Endothelial cell of umbilical vein (primary cell): Measurements from ENCODE around the gene HCAR1. TPM values are rescaled to one million over a fixed set of nuclear protein-coding genes. Genes with fewer than 3 reads are reported as not detected.
A peak's percentile ranks its signal among the peaks of the same experiment; 100 is the strongest.
"Not testable (repeated sequence)": the region's sequence is repeated elsewhere in the genome, so short reads cannot be mapped to it uniquely, and the experiment has no call there.

Source experiments
- BruUV-seq: library from RNA; stranded (reverse); fragments of 400-500 nt; replicated peaks from 2 replicates; lab custom pipeline; 2021; lab: Mats Ljungman, UMichigan
- CTCF ChIA-PET: fragments of 300-600, 350-600 bp; sonication (Branson Sonifier 250); formaldehyde crosslinking; loops from one replicate; lab custom pipeline; 2021; ENCODE audit warnings: antibody characterized with exemption, inconsistent platforms; lab: Charles Lee
- POLR2A ChIA-PET: fragments of 300-600, 350-600 bp; sonication (Branson Sonifier 250); formaldehyde crosslinking; loops from one replicate; lab custom pipeline; 2021; ENCODE audit warnings: antibody characterized with exemption, inconsistent platforms; lab: Charles Lee
- DNase-seq: peaks from one replicate; pipeline ENCODE4 v3.0.0-alpha.2; 2011; ENCODE audit warnings: low read depth, low spot score
- FAIRE-seq: peaks from 2 replicates; lab custom pipeline; 2011; peaks lifted over from hg19 to GRCh38; lab: Jason Lieb, UNC
- H2AFZ ChIP-seq: 2 replicates; pipeline ENCODE4 v1.6.0; 2012; ENCODE audit warnings: low read depth, low read length, control low read depth, inconsistent platforms
- H3K27ac ChIP-seq: 2 replicates; pipeline ENCODE4 v1.5.1; 2011; ENCODE audit warnings: low read depth, mild to moderate bottlenecking, control low read depth, low read length, moderate library complexity; ENCODE audit not compliant: insufficient read depth
- H3K27me3 ChIP-seq, 2 experiments: 2 replicates each; pipeline versions ENCODE4 v1.6.0 to v1.6.1; 2011; ENCODE audit warnings: low read length in 2 of 2, mixed read lengths in 1 of 2; ENCODE audit not compliant: control insufficient read depth in 2 of 2, insufficient read depth in 2 of 2
- H3K36me3 ChIP-seq, 2 experiments: 2 replicates in 1 of 2; 3 replicates in 1 of 2; pipeline ENCODE4 v1.5.1; 2011; ENCODE audit warnings: low read length in 2 of 2, mild to moderate bottlenecking in 1 of 2, moderate library complexity in 1 of 2; ENCODE audit not compliant: control insufficient read depth in 2 of 2, insufficient read depth in 2 of 2; ENCODE audit errors: extremely low read depth in 1 of 2
- H3K4me1 ChIP-seq: 3 replicates; pipeline ENCODE4 v1.5.1; 2011; ENCODE audit warnings: mild to moderate bottlenecking, low read length; ENCODE audit not compliant: control insufficient read depth, insufficient read depth; ENCODE audit errors: extremely low read depth
- H3K4me2 ChIP-seq: 2 replicates; pipeline ENCODE4 v1.6.1; 2011; ENCODE audit warnings: low read length, control low read depth, mixed read lengths; ENCODE audit not compliant: insufficient read depth
- H3K4me3 ChIP-seq, 3 experiments: fragments of 200-600 bp in 1 of 3; sonication (generic), shearing (Covaris generic) in 1 of 3; replicated peaks in 1 of 3; 2 replicates each; pipeline ENCODE4 v1.5.1; 2011 to 2016; ENCODE audit warnings: control low read depth in 3 of 3, low read length in 3 of 3, mild to moderate bottlenecking in 2 of 3, inconsistent platforms in 1 of 3, low read depth in 1 of 3, moderate library complexity in 1 of 3; ENCODE audit not compliant: insufficient read depth in 1 of 3
- H3K79me2 ChIP-seq: 2 replicates; pipeline ENCODE4 v1.6.0; 2012; ENCODE audit warnings: low read length, inconsistent platforms; ENCODE audit not compliant: control insufficient read depth, insufficient read depth
- H3K9ac ChIP-seq: replicated peaks from 2 replicates; pipeline ENCODE3; 2011; ENCODE audit warnings: low read length, control low read depth; ENCODE audit not compliant: insufficient read depth; ENCODE audit errors: extremely low read depth
- H3K9me1 ChIP-seq: replicated peaks from 3 replicates; pipeline ENCODE4 v1.6.0; 2011; ENCODE audit warnings: mild to moderate bottlenecking, low read length; ENCODE audit not compliant: control insufficient read depth, insufficient read depth; ENCODE audit errors: extremely low read depth
- H3K9me3 ChIP-seq: replicated peaks from 2 replicates; pipeline ENCODE4 v1.5.1; 2012; ENCODE audit warnings: low read length, inconsistent platforms; ENCODE audit not compliant: control insufficient read depth, insufficient read depth
- H4K20me1 ChIP-seq: replicated peaks from 2 replicates; pipeline ENCODE3; 2011; ENCODE audit warnings: mild to moderate bottlenecking, low read length; ENCODE audit not compliant: control insufficient read depth, insufficient read depth; ENCODE audit errors: extremely low read depth
- EZH2 ChIP-seq: IDR thresholded peaks from 2 replicates; pipeline ENCODE4 v1.6.1; 2012; ENCODE audit warnings: borderline replicate concordance, low read depth, mild to moderate bottlenecking, moderate library complexity, low read length, inconsistent platforms; ENCODE audit not compliant: severe bottlenecking
- FOS ChIP-seq: IDR thresholded peaks from 2 replicates; pipeline ENCODE4 v1.6.1; 2011; ENCODE audit warnings: mild to moderate bottlenecking, low read length, moderate library complexity, borderline replicate concordance; ENCODE audit not compliant: insufficient read depth
- MYC ChIP-seq: IDR thresholded peaks from one replicate; pipeline ENCODE4 v1.6.1; 2011; ENCODE audit warnings: mild to moderate bottlenecking, low read depth, low read length
- POLR2AphosphoS5 ChIP-seq: IDR thresholded peaks from 2 replicates; pipeline ENCODE4 v1.6.1; 2012; ENCODE audit warnings: low read depth, mild to moderate bottlenecking, control low read depth, low read length, moderate library complexity; ENCODE audit not compliant: insufficient read depth
- dilution Hi-C: fragments of 300-500 bp; cut with MboI; formaldehyde crosslinking; loops from one replicate; pipeline ENCODE4 v1.15.0; 2019; ENCODE audit warnings: low sequenced_read_pairs; ENCODE audit not compliant: extremely low pct_ligation_motif_present
- intact Hi-C: fragments of 100-400 bp; cut with micrococcal nuclease; formaldehyde crosslinking; loops from one replicate; pipeline ENCODE4 v1.10.0; 2022
- polyA plus RNA-seq, 4 experiments: library from polyadenylated mRNA; depleted of rRNA in 3 of 4; stranded (reverse) in 3 of 4; unstranded in 1 of 4; fragments of >200 nt; gene quantifications; 2 replicates each; pipeline versions ENCODE4 v1.2.1 to v1.2.3, GENCODE V29; 2011 to 2012; ENCODE audit warnings: missing spikeins in 1 of 4
- total RNA-seq: library from RNA; stranded (reverse); gene quantifications from 2 replicates; pipeline ENCODE4 v1.2.3, GENCODE V29; 2021

HCAR1 gene
- total and polyA plus RNA-seq, 2 donors (not counting 3 experiments of a cell fraction or from before 2014, with no cell fraction given) = 0.04 TPM; not detected in 1

DNA sequence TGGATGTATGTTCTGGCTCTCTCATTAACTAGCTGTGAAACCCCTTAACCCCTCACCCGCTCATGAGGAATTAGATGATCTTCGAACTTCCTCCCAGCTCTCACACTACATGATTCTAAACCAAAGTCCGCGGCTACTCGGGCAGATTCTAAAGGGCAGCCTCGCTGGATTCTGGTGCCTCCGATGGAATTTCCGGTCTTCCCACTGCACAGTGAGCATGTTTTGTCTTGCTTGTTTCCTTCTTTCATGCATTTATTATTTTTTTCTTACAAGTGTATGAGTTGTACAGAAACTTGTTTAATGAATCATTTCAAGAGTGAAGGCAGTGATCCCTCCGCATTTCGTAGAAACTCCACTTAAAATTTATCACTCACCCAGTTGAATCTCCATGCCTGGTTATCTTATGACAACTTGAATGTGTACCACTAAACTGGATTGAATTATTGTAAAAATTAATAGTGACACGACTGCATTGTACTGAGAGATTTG lies 9.5 kb downstream of the HCAR1 start:
- CTCF ChIA-PET = interaction anchor here (1.1 to 1.2 kb wide), 2 partner anchors 10 to 83 kb away, joined by 3 read pairs; partner anchors contain the start of gene HCAR1
- peaks cover 0 to under 1% of the 10 kb centered on the region in 2 experiments for H3K27me3 ChIP-seq
- H3K4me3 ChIP-seq = no peak overlapping the region
- TF ChIP-seq POLR2AphosphoS5 (peak; percentile 17), MYC (no peak), EZH2 (no peak), FOS (peak; percentile 21)
- no peaks in the 10 kb centered on the region for H3K36me3 ChIP-seq
- intact Hi-C loops (no loop called here), dilution Hi-C loops (no loop called here)
- BruUV-seq = no TSS peak
- FAIRE-seq = peak; percentile 21
- peak overlapping the region; percentile 55 for H3K27ac ChIP-seq
- H3K9ac ChIP-seq = no peak overlapping the region
- no peaks in the 10 kb centered on the region for H4K20me1 ChIP-seq
- H3K9me1 ChIP-seq = no peaks in the 10 kb centered on the region
- H3K4me1 ChIP-seq = peaks cover 16% of the 10 kb centered on the region
- POLR2A ChIA-PET = no interaction called here
- H3K9me3 ChIP-seq = no peaks in the 10 kb centered on the region
- H3K79me2 ChIP-seq = no peaks in the 10 kb centered on the region
- H3K4me2 ChIP-seq = peak overlapping the region; percentile 52
- H2AFZ ChIP-seq = peak overlapping the region; percentile 51
- peak; percentile 47 for DNase-seq

DNA sequence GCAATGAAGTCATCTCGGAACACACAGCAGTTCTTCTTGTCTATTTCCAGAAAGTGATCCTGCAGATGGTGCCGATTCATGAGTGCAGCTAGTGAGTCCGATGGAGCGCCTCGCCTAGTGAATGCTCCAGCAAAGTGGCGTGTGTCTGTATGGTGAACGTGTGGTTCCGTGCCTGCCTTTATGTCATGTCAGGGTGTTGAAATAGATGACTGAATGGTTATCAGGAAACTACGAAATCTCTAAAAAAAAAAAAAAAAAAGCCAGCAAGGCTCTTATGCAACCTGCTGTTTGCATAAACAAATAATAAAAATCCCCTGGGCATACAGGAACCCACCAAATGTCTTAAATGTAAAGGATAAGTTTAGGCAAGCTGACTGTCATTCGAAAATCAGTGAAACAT lies 14.0 kb downstream of the HCAR1 start, which contains the start of gene HCAR3:
TSS of gene HCAR3 (minus strand) at position 154 of the 400 bp plus-strand sequence. CDS start at position 80, 74 bp downstream.
- H3K36me3 ChIP-seq, H3K27ac ChIP-seq, H4K20me1 ChIP-seq, FAIRE-seq, H3K4me2 ChIP-seq, H3K9me1 ChIP-seq, POLR2A ChIA-PET, H3K4me1 ChIP-seq, CTCF ChIA-PET, H3K9ac ChIP-seq, H3K79me2 ChIP-seq, BruUV-seq, DNase-seq, intact Hi-C loops, H3K4me3 ChIP-seq, H3K9me3 ChIP-seq, H3K27me3 ChIP-seq, H2AFZ ChIP-seq, dilution Hi-C loops: not testable (repeated sequence)

DNA sequence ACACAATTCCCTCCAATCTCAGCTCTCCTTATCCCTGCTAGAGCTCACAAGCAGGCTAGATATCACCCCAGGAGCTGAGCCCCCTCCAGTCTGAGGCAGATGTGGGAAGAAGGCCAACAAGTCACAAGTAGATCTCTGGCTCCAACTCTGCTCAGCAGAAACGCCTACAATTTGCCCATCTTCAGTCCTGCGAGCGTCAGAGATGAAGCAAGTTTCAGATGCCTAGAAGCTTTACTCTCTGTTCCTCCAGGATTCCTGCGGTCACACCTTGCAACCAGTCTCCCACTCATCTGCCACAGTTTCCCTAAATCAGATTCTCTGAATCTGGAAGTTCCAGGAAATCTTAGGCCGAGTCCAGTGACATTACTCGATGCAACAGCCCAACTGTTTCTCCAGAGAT lies 15.4 kb downstream of the HCAR1 start:
- dilution Hi-C loops, DNase-seq, FAIRE-seq: not testable (repeated sequence)

More for the DNA sequence above, 15.4 kb downstream of the HCAR1 start:
- POLR2A ChIA-PET, H3K79me2 ChIP-seq, H3K9me3 ChIP-seq, BruUV-seq, H4K20me1 ChIP-seq, H3K4me3 ChIP-seq, H2AFZ ChIP-seq, H3K4me1 ChIP-seq, H3K27me3 ChIP-seq, intact Hi-C loops, H3K36me3 ChIP-seq, H3K9me1 ChIP-seq, H3K9ac ChIP-seq, CTCF ChIA-PET, H3K4me2 ChIP-seq, H3K27ac ChIP-seq: not testable (repeated sequence)
